Stimulated activated naive CD8-positive, alpha-beta T cell treated with anti-CD3 and anti-CD28 coated beads, Interleukin-15, Interleukin-2, amounts not matched to agents 100 U/mL and 50 U/mL, for 24 hours (primary cell): ENCODE results near the gene TOB1.

Experiments used
- ATAC-seq: fragments of 150-1000 bp; cut with Tn5 transposase; one replicate; pipeline ENCODE4 v1.10.0; 2021
- DNase-seq: peaks from one replicate; pipeline ENCODE4 v3.0.0; 2021

Gene TOB1, protein sequence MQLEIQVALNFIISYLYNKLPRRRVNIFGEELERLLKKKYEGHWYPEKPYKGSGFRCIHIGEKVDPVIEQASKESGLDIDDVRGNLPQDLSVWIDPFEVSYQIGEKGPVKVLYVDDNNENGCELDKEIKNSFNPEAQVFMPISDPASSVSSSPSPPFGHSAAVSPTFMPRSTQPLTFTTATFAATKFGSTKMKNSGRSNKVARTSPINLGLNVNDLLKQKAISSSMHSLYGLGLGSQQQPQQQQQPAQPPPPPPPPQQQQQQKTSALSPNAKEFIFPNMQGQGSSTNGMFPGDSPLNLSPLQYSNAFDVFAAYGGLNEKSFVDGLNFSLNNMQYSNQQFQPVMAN

DNA sequence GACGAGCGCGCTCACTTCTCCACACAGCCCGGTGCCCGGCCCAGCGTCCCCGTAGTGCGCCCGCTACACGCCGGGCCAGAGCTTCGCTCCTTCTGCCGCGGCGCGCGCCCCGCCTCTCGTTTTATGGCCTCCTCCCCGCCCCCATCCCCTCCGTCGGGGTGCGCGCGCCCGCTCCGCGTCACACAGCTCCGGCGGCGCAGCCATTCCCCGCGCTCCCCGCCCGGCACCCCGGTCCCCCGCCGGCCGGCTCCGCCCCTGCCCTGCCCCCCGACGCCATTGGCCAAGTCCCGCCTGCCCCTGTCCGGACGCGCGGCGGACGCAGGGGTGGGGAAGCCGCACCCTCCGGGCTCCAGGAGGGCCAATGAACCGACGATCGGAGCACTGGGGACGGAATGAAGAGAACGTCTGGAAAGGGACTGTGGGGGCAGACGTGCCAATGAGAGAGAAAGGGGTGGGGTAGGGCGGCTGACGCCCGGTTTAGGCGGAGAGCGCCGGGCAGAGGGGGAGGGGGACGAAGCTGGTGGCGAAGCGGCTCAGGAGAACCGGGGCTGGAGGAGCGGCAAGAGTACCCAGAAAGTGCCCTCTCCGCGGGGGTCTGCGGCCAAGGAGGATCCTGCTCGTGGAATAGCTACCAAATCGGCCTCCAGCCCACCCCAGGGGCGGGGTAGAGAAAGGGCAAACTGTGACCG, at the start of gene TOB1:
Gene TOB1, minus strand, starts transcription at position 94 of the 689 bp plus-strand sequence. CDS start 2,337 bp downstream, outside the sequence.
- DNase-seq: peak; percentile 99
- ATAC-seq: peak; percentile 85

DNA sequence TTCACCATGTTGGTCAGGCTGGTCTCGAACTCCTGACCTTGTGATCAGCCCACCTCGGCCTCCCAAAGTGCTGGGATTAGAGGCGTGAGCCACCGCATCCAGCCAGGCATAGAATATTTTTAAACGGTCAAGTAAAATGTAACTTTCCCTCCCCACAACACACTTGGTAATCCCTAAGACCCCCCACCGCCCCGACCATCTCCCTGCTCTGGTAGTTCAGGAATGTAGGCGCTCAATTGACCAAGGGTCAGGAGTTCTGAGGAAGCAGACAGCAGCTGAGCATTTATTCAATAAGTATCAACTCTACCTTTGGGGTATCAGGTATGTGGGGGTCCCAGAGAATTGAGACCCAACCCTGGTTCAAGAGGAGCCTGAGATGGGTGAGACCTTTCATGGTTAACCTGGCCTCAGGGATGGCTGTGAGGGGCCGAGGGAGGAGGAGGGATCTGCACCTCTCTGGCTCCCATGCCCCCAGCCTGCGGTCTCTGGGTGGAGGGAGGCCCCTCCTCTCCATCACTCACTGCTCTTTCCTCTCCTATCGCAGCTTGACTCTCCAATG, 48.4 kb upstream of the TOB1 start:
- ATAC-seq (no peak), DNase-seq (no peak)

DNA sequence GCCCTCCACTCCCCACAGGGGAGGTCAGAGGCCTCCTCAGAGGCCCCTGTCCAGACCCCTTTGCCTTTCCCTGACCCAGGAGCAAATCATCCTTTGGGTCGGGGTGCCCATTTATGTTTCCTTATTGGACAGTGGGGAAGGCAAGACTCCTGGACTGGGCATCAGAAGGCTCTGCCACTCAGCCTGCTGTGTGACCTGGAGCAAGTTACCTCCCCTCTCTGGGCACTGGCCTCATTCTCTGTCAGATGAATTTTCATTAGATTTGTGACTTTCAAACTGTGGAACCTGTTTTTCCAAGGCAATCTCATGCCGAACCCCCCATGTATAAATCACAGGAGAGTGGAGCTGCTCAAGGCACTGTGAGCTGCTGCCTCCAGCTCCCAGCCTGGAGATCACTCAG, 47.0 kb upstream of the TOB1 start:
- no peak for DNase-seq

DNA sequence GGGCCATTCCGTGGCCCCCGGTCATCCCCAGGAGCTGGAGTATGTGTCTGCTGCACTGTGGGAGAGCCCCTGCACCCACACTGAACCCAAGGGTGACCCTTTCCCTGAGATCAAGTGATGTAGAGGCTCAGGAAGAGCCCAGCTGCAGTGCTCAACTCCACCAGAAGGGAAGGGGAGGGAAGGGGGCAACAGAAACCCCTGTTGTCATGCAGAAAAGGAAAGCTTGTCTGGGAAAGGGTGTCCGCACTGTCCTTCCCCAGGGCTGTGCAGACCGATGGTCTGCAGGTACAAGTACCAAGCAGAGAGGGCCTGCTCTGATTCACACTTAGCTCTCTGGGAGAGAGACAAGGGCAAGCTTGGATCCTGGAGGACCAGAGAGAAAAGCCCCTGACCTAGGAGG, 45.7 kb upstream of the TOB1 start:
- no peak for DNase-seq
- no peak for ATAC-seq

More for the DNA sequence above, 47.0 kb upstream of the TOB1 start:
- ATAC-seq: no peak

DNA sequence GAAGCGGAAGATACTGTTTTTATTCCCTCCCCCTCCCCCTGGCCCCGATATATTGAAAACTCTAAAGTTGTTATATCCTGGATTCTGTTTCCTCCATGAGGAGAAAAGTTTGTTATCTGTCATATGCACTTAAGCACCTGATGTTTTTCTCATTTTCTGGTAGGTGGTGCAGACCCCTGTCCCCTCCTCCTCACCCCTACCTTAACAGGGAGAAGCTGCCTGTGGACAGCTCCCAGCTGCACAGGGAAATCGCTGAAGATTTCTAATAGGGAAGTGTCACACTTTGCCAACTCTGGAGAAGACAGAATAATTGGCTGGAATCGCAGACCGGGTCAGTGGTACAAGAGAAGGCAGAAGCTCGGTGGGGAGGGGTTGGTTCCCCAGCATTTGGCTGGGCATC, 45.3 kb upstream of the TOB1 start:
- ATAC-seq (no peak), DNase-seq (no peak)

DNA sequence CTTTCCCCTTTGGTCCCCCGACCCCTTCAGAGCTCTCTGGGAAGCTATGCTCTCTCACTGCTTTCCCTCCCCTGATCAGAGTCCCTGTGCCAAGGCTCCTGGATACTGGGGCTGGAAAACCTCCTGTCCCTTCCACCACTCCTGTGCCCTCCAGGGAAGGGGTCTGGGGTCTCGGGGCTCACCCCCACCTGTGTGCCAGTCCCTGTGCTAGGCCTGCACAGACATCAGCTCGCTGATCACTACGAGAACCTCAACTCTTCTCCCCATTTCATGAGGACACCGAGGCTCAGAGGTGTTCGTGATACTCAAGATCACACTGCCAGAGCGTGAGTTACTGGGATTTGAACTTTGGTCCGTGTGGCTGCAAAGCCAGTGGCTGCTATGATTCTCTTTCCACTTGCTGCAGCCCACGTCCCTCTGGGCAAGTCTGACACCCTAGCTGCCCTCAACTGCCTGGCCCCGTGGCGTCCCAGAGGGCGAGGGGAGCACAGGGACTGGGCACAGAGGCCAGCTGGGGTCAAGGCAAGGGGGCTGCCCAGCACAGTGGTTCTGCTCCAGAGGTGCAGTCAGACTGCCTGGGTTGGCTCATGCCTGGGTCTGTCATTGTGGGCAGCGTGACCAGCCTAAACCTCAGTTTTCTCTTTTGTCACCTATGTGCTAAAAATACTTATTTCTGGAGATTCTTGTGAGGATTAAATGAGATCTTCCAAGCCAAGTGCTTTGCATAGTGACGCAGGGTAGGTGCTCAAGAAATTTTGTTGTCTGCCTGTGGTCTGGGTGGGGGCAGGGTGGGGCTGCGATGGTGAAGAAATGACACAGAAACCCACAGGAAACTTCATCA, 43.8 kb upstream of the TOB1 start:
- peak; percentile 84 for ATAC-seq
- peak; percentile 74 for DNase-seq

DNA sequence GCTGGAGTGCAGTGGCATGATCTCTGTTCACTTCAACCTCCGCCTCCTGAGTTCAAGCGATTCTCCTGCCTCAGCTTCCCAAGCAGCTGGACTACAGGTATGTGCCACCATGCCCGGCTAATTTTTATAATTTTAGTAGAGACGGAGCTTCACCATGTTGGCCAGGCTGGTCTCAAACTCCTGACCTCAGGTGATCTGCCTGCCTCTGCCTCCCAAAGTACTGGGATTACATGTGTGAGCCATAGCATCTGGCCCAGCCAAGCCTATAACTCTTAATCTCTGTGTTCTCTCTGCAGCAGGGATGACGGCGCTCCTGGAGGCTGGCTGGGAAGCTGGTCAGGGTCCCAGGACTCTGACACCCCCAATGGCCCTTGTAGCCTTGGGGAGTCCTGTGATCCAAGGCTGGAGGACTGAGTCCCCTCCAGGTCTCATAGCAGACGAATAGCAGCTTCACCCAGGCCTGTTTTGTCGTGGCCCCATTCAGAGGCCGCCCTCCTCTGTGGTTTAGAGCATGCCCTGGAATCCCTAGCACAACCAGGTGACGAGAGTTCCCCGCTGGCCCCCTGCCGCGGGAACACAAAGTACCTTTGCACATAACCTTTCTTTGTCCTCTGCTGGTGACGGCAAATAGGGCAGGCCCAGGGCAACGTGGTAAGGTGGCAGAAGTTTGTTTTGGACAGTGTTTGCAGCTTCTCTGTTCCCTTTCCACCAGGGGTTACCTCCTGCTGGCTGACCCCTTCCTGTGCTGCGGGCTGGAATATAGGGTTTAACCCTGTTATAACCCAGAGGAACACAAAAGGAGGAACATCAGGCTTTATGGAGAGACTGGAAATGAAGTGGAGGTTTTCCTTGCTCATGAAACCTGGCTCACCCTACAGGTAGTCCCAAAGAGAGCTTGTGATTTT, 43.0 kb upstream of the TOB1 start:
- peak; percentile 25 for ATAC-seq

DNA sequence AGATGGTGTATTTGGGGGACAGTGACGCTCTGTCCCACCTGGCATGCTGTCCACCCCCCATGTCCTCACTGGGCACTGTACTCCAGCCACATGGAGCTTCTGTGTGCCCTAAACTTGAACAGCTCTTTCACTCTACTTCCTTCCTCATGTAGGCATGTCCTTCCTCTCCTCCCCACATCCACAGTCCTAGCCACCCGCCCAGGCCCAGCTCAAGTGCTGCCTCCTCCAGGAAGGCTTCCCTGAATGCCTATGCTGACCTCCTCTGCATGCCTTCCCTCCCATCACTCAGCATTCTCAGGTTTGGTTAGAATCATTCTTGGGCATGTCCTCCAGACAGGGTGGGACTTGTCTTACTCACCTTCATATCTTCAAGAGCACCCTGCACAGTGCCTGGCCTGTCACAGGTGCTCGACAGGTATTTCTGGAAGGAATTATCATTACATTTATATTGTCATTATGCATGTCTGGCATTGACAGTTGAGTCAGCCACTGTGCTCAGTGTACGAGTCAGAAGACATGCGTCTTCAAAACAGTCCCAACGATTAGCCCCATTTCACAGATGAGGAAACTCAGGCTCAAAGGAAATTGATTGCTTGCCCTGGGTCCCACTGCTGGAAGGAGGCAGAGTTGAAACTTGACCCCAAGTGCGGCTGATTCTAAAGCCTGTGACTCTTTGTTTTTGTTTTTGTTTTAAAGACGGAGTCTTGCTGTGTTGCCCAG, 42.1 kb upstream of the TOB1 start:
- DNase-seq (no peak), ATAC-seq (no peak)

More for the DNA sequence above, 43.0 kb upstream of the TOB1 start:
- peak; percentile 56 for DNase-seq

DNA sequence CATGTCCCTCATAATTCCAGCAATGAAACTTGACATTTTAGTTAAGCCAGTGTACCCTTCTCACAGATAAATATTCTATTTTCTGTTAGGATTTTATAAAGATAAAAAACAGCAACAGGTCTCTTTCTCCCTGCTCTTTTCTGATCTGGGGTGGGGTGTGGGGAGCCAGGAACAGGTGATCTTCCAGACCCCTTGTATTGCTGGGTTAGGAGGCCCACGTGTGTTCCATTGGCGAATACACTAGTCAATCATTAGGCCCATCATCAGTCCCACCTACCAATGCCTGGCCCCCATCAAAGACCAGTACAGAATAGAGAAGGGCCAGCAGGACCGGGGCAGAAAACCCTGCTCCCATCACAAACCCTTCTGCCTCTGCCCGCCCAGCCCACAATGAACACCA, 40.3 kb upstream of the TOB1 start:
- DNase-seq: no peak
- no peak for ATAC-seq

DNA sequence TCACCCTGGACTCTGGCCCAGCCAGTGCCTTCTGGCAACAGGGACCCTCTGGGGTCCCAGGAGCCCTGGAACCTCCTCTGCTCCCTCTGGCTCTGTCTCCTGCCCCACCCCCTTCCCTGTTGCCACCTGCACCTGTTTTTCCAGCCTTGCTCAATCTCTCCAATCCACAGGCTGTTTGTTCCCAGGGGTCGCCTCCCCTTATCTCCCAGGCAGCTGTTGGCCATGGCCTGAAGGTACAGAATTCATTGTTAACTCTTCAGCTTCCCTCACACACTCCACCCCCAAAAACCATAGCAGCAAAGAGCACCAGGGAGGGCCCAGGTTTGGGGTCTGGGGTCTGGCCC, 39.3 kb upstream of the TOB1 start:
- DNase-seq (no peak), ATAC-seq (no peak)

DNA sequence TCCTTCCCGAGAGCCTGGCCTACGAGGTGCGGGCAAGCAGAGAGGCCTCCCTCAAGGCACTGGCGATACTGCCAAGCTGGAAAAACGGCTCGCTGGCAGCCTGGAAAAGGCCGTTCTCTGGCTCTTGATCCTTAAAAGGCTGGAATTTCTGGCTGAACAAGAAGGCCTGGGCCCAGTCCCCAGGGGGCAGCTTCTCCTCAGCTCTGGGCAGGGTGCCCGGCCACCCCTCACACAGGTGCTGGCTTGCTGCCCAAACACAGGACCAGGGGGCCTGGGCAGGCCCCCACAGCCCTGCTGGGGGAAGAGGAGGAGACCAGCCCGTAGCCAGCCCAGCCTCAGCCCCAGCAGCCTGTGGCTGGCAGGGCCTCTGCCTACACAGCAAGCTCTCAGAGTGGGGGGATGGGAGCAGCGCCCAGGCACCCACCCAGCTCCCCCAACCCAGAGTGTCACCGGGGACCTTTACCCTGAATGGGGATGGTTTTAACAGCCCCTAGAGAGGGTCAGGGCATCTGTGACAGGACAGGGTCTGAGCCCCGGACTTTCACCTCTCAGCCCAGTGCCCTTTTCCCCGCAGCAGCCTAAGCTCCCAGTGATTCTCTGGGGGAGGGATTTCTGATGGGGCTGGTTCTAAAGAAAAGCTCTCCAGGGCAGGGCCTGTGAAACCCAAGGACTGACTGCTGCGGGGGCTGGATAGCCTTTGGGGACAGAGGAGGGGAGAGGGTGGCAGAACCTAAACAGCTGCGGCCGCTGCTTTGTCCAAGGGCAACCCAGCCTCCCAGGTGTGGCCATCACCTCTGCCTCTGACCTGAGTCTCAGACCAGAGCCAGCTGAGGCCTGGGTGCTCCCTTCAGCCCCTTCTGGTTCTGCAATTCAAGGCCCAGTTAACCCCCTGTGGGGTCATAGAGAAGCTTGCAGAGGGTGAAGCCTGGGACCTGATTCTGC, 38.6 kb upstream of the TOB1 start:
- no peak for DNase-seq
- no peak for ATAC-seq

DNA sequence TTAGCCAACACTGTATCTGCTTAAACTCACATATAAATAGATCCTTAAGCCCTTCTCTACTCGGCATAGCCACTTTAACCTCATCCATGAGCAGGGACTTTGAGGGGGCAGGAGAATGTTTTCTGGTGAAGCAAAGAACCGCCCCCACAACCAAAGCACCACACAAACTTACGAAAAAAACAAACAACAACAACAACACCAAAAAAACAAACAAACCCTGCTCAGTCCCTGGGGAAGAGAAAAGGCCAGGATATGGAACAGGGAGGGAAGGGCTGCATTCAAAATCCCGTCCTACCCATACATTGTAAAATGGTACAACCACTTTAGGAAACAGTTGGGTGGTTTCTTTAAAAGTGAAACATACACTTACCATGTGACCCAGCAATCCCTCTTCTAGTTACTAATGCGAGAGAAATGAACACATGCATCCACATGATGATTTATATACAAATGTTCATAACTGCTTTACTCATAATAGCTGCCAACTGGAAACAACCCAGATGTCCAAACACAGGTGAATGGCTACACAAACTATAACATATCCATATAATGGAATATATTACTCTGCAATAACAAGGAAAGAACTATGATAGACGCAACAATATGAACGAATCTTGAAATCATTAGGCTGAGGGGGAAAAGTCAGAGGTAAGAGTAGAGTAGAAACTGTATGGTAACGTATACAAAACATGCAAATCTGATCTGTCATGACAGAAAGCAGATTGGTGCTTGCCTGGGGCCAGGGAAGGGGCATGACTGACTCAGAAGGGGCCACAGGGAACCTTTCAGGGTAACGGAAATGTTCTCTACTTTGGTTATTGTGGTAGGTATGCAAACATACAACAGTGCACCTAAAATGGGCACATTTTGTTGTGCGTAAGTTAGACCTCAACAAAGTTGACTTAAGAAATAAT, 37.7 kb upstream of the TOB1 start:
- ATAC-seq: peak; percentile 88

DNA sequence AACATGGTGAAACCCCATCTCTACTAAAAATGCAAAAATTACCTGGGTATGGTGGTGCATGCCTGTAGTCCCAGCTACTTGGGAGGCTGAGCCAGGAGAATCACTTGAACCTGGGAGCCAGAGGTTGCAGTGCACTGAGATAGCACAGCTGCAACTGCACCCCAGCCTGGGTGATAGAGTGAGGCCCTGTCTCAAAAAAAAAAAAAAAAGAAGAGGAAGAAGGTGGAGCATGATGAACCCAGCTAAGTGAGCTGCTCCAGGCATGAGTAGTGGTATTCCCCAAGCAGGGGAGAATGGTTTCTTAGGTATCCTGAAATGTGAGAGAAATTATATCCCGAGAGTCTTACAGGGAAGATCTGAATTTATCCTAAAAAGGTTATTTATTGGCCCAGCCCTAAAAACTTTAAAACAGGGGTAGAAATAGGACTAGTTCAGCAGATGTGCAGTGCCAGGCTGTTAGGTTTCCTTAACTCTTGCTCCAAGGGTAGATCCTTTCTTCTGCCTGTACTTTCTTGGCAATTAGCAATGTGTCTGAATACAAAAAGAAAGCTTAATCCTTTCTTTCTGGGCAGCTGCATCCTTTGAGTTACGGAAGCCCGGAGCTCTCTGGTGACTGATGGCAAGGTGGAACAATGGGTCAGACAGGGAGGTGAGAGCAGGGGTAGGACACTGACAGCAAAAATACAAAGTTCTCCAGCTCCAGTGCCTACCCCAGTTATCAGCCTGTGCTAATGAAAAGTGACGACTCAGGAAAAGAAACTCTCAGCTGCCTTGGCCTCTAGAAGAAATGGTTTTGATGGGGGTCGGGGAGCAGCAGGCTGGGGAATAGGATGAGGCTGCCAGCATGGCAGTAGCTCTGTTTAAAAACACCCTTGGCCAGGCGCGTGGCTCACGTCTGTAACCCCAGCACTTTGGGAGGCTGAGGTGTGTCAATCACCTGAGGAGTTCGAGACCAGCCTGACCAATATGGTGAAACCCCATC, 36.5 kb upstream of the TOB1 start:
- no peak for ATAC-seq
- DNase-seq: no peak

More for the DNA sequence above, 37.7 kb upstream of the TOB1 start:
- DNase-seq: peak; percentile 58

DNA sequence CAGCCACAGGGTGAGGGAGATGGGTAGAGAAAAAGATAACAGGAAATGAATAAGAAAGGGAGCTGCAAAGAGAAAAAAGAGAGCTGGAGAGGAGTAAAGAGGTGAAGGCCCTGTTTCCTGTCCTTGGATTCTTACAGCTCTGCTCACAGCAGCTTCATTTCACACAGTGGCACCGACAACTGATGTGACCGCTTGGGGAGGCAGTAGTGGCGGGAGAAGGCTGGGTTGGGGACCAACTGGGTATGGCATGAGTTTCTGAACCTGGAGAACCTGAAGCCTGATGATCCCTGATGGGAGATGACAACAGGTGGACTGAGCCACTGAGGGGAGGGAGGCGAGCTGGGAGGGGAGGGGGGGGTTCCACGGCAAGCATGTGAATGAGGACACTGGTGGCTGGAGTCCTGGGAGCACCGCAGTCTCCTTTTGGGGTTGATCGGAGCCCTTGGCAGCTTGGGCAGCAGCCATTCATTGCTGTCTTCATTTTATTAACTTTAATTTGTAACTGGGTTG, 34.3 kb upstream of the TOB1 start:
- no peak for ATAC-seq
- DNase-seq: no peak

DNA sequence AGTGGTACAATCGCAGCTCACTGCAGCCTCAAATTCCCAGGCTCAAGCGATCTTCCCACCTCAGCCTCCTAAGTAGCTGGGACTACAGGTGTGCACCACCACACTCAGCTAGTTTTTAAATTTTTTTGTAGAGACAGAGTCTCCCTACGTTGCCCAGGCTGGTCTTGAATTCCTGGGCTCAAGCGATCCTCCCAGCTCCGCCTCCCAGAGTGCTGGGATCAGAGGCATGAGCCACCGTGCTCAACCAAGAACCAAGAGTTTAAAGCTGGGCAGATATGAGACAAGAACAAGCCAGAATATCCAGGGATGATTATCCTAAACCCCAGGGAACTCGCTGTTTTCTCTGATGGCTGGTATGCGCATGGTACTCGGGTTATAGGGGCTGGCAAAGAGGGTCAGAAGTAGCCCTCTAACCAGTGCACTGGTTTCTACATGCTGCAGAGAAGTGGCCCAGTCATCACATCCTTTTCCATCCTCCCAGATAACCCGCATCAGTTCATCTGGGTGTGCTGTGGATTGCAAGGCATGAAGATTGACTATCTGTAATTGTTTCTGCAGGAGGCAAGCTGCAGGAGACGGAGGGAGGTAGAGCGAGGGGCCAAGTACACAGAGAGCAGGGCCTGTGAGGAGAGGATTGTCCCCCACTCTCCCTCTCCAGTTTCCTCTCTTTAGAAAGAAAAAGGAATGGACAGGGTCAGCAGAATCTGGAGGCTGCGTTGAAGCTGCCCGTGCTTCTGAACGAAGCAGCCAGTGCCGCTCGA, 33.6 kb upstream of the TOB1 start:
- no peak for DNase-seq

DNA sequence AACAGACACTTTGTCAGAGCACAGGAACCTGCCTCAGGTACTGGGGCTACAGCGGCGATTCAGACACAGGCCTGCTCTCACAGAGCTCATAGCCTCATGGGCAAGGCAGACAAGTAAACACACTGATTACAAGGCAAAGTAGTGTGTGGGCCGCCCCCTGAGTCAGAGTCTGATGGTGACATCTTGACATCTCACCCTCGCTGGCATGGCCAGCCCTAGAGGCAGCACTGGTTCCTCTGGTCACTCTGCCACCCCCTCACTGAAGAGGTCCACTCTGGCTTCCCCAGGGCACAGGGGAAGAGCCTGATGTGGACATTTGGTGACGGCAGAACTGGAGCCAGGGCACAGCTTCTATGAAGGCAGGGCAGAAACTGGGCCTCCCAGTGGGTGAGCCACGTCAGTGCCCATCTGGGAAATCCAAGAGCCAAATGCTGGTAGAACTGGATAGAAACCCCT, 32.9 kb upstream of the TOB1 start:
- ATAC-seq: no peak
- no peak for DNase-seq

More for the DNA sequence above, 33.6 kb upstream of the TOB1 start:
- ATAC-seq: no peak
